SK-N-MC (cell line): ENCODE measurements around the gene HTR2A.

ENCODE experiments used
- EZH2 ChIP-seq: fragments of 200-600 bp; sonication (generic); IDR thresholded peaks from one replicate; pipeline ENCODE4 v1.6.1; 2017; ENCODE audit warnings: antibody characterized with exemption
- POLR2AphosphoS5 ChIP-seq: IDR thresholded peaks from 2 replicates; pipeline ENCODE4 v1.6.1; 2012; ENCODE audit warnings: mild to moderate bottlenecking, low read depth, low read length, borderline replicate concordance

DNA sequence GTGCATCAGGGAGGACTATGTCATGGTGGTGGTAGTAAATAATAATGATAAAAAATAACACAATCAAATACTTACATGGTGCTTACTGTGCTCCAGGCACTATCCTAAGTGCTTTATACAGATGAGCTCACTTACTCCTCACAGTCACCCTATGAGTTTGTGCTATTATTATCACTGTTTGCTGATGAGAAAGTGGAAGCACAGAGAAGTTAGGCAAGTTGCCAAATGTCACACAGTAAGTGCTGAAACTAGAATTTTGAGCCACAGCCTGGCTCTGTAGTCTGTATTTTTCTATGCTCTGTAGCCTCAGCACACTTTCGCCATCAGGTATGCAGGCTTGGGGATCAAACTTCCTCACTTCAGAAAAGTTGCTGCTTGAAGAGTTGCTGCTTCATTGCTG lies 46.6 kb downstream of the HTR2A start:
- TF ChIP-seq EZH2 (no peak), POLR2AphosphoS5 (no peak)
